A549 treated with ZK216348 at 1 μM for 4 hours (cell line): Measurements from ENCODE around the gene NKX3-2. TPM values are rescaled to one million over a fixed set of nuclear protein-coding genes. Genes with fewer than 3 reads are reported as not detected.

Experiments used
- total RNA-seq: library from RNA; stranded (reverse); fragments of 200-300 nt; extraction: Qiagen RNA extraction; gene quantifications from 5 replicates; pipeline ENCODE4 v1.2.3, GENCODE V29; 2022; ENCODE audit warnings: low read depth

The NKX3-2 gene
- total RNA-seq: 0.09 to 0.18 TPM (median 0.12 TPM) in 5 replicates

GRCh38 chr4:13543839-13544605 lies at the start of gene NKX3-2:
NKX3-2 (minus strand) TSS chr4:13544508; CDS start chr4:13544414, 94 bp downstream.

Other genes with a start within 250 kb of the NKX3-2 start
- gene RAB28, start 60.2 kb downstream of the NKX3-2 start, total RNA-seq: 5.7 to 9.5 TPM (median 9.0 TPM) in 5 replicates
- 14.2 to 20.7 TPM (median 16.7 TPM) in 5 replicates for gene BOD1L1, start 83.2 kb upstream of the NKX3-2 start, total RNA-seq